GOT3 (cell line): ENCODE measurements around the gene HLF.

ENCODE experiments used
- DNase-seq: peaks from one replicate; lab custom pipeline; 2025; ENCODE audit warnings: mixed read lengths; lab: John Stamatoyannopoulos, UW

HLF gene

DNA sequence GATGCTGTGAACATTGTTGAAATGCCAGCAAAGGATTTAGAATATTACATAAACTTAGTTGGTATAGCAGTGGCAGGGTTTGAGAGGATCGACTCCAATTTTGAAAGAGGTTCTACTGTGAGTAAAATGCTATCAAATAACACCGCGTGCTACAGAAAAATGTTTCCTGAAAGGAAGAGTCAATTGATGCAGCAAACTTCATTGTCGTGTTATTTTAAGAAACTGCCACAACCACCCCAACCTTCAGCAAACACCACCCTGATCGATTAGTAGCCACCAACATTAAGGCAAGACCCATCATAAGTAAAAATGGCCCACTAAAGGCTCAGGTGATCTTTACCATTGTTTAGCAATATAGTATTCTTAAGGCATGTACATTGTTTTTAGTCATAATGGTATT is 27.3 kb downstream of the HLF start:
- no peak for DNase-seq

DNA sequence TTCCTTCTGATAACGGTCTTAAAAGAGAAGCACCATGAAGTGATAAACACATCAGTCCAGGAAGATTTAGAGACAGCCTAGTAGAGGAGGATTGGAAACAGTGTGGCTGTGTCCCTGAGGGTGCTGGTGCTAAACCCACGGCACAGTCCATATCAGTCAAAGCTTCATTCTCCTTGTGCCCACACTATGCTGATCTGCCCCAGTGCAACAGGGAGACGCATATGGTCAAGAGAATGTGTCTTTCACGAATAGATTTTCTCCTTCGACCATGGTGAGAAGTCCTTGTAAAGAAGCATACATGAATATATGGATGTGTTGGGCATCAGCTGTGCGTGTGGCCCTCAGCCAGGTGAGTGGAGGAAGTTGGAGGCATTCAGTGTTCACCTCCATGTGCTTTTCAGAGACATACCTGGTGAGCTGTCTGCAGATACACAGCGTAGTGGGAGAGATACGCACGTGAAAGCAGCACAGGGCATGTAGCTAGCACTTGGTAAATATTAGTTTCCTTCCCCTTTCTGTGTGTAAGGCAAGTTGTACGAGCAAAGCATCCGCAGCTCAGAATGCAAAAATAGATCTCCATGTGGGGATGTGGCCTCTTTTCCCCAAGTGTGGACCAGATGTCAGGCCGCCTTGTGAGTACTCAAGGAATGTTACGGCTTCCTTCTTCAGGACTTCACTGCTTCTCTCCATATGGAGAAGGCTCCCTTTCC is 29.4 kb downstream of the HLF start:
- DNase-seq = no peak

DNA sequence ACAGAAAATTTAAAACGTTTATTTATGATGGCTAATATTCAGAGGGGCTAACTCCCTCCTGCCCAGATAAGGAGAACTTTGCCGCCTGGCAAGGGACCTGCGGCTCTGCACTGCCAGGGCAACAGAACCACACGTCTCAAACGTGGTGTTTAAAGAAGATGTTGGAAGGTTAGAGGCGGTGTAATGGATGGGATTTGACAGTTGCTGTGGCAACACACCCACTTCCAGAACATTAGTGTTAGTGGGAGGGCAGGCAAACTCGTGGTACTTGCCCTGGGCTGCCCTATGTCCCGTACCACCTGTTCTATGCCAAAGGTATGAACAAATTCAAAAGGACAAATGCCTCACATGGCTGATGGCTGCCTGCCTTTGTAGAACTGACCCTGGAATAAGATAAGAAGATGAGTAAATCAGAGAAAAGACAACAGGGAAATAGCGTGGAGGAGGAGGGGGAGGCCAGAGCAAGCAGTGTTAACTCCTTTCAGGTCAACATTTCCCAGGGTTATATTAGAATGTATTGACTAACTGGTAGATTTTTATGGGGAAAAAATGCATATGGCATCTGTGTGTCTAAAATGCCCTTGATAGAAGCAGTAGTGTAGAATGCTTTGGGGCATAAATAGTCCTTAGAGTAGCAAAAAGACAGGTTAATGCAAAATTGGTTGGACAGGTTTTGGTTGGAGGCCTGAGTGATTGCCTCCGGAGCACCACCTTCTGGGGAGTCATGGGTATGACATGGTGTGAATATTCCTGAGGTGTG is 30.8 kb downstream of the HLF start:
- no peak for DNase-seq

DNA sequence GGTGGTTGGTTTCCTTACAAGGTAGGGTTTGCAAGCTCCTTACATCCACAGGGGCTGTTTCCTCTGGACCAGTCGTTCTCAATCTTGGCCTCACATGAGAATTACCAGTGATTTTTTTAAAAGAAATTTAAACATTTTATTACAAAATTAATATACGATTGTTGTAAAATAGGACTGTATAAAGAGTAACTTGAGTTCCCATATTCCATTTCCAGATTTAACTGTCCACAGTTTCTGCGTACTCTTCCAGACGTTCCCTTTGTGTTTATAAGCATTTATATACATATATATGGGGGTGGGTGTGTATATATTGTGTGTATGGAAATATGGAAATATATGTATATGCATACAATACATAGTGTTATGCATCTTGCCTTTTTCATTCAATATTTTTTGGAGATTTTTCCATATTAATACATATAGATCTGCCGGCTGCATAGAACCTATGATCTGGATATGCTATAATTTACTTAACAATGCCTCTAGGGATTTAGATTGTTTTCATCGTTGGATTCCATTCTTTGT is 31.5 kb downstream of the HLF start:
- no peak for DNase-seq

DNA sequence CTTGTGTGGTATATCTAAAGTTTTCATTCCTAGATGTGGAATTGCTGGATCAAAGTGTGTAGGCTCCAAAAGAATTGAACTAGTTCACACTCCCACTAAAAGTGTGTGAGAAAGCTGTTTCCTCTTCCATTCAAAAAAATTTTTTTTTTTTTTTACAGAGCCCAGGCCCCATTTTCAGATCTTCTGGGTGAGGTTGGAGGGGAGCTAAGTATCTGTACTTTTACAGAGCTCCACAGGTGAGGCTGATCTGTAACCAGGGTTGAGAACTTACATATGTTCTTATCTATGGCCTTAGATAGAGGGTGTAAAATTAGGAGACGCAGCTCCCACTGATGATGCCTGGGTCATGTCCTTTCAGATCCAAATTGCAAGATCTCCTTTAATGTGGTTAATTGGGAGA is 31.9 kb downstream of the HLF start:
- DNase-seq = no peak

DNA sequence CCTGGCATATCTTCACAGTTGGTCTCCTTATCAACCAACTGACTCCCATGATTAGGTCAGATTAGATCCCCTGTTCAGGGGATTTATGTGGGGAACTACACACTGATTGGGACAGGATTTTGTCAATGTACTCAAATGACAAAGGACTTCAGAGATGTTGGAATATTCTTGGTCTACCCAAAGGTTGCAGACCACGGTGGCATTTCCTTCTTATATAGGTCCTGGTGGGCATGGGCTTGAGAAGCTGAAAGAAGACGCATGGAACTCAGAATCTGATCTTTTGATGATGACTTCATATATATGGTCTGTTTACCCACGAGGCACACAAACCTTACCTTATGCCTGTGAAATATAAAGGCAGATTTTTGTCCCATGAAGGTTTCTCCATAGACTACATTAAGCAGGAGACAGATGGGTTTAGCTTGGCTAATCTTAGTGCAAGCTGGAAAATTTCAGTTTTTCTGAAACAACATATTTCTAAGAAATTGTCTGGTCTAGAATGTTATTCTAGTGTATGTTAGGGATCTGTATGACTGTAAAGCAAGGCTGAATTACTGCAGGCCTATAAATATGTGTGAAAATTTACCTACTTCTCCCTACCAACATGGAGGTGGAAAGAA is 33.5 kb downstream of the HLF start:
- DNase-seq = no peak

DNA sequence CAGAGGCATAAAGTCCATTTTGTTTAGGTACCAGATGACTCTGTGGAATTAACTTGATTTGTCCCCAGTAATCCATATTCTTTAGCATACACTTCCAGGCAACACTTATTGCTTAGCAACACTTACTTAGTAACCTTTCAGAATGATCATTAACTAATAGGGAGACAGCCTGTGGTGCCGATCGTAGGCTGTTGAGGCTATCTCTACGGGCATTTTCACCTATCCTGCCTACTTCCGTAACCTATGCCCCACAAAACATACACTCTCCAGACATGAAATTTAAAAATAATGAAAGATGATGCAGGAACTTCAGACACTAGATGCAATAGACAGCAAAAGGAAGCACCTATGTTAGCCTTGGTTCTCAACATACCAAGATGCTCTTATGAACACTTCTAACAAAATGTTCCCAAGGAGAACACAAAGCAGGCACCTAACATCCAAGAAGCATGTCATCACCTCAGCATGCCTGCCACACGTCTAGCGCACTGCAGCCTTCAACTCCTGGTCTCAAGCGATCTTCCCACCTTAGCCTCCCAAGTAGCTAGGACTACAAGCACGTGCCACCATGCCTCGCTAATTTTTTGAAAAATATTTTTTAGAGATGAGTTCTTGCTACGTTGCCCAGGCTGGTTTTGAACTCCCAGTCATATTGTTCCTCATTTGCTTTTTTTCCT is 34.5 kb downstream of the HLF start:
- no peak for DNase-seq

DNA sequence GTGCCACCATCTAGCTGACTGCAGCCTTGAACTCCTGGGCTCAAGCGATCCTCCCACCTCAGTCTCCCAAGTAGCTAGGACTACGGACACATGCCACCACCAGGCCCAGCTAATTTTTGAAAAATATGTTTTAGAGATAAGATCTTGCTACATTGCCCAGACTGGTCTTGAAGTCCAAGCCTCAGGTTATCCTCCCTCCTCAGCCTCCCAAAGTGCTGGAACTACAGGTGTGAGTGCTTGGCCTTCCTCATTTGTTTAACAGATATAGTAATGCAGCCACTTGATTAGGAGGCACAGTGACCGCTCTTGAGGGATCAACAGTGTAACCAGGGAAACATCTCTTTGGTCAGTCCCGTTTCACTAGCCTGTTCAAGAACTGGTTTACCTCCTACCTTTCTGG is 35.1 kb downstream of the HLF start:
- DNase-seq = no peak

DNA sequence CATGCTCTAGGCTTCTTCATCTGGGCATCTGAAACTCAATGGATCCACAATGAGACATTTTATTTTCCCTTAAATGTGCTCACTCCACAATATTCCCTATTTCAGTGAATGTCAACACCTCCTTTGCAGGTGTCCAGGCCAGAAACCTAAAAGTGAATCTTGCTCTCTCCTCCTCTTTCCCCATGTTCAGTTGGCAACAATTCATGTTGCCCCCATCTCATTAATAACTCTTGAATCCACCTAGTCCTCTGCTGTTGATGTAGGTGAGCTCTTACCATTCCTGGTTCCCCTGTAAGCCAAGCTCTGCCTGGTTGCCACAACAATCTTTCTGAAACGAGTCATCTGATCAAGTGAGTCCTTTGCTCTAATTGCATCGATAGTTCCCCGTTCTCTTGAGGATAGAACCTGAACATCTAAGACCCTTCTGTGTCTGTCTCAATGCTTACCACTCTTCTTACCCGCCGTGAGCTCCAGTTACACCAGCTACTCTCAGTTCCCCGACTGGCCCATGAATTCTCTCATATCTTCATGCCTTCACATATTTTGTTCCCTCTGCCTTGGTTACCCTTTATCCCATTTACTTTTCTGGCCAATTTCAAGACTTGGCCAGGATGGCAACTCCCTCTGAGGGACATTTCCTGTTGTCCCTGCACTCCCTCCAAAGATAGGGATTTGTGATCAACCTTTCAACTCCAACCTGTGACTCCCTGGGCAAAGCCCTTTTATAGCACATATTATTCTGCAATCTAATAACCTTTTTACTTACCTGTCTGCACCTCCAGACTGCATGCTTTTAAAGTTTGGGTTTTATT is 35.9 kb downstream of the HLF start:
- no peak for DNase-seq

DNA sequence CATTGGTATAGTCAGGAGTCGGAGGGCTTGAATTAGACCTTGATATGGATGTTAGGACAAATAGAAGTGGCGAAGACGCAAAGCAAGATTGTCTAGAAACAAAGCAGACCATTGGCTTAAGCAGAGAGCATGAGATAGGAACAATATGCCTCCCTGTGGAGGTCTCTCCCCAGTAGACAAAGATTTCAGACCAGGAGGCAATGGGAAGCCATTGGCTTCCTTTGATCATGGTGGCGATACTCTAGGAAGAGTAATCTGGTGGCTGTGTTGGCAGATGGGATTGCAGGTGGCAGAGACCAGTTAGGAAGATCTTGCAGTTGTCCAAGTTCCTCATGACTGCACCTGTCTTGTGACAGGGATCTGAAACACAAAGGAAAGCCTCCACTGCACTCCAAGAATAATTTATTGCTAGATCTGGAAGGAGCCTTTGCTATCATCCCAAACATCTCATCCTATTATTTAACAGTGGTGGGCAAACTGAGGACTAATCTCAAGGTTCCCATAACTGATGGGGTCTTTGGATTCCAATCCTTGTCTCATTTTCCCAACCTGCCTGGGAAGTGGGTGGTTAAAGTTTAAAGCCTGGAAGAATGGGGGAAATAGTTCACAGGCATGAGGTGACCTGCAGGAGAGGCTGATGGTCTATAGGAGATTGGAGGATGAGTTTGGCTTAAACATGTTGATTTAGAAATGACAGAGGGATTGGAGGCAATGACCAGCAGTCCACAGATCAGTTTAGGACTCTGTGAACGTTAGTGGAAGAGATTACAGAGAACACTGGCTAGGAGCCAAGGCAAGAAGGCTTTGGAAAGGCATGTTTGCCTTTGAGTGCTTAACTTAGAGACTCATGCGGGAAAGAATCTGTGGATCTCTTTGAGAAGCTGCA is 37.0 kb downstream of the HLF start:
- DNase-seq = no peak

DNA sequence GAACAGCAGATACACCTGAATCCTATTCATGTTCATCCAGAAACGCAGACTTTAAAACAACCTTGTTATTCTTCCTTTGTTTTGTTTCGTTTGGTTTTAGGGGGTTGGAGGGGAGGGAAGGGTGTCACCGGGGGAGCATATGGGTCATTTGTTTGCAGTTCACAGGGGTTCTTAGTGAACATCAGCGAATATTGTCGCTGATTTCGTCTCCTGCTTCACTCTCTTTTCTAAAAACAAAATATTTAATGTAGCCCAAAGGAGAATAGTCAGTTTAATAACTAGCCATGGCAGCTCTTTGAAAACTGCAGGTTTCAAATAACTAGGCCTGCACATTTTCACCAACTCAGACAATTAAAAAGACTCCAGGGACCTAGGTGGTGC is 37.6 kb downstream of the HLF start:
- no peak for DNase-seq

DNA sequence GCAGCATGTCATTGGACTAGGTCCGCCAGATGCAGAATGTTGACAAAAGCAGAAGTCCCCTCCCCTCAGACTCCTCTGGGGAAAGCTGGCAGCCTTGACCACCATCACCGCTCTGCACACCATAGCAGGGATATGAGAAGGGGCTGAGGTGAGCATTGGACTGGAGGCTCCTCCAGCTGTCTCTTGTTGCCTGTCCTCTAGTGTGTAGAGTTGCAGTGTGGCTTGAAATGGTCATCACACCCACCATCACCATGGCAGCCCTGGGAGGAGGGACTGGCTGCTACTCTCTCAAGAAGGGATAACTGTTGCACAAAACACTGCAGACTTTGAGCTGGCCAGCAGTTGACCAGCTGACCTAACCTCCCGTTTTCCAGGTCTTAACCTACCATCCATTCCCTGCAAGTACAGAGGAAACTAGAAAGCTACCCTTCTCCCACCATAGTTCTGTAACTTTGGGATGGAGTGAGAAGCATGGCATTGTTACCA is 38.3 kb downstream of the HLF start:
- no peak for DNase-seq

DNA sequence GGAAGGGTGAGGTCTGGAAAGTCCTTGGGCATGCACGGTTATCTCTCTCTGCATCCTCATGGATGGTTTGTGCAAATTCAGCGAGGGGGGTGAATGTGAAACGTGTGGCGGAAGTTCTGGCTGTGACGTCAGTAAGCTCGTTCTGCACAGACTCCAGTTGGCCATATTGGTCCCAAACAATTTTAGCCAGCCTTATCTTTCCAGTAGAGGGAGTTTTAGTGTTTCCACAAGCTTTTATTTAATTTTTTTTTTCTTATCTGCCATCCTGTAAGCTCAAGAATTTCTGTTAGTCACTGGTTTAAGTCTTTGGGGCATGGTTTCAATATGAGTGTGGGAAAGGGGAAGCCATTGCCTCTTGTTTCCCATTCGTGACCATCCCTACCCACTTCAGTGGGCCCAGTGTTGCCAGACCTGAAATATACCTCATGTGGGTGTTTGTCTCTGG is 39.0 kb downstream of the HLF start:
- DNase-seq = no peak

DNA sequence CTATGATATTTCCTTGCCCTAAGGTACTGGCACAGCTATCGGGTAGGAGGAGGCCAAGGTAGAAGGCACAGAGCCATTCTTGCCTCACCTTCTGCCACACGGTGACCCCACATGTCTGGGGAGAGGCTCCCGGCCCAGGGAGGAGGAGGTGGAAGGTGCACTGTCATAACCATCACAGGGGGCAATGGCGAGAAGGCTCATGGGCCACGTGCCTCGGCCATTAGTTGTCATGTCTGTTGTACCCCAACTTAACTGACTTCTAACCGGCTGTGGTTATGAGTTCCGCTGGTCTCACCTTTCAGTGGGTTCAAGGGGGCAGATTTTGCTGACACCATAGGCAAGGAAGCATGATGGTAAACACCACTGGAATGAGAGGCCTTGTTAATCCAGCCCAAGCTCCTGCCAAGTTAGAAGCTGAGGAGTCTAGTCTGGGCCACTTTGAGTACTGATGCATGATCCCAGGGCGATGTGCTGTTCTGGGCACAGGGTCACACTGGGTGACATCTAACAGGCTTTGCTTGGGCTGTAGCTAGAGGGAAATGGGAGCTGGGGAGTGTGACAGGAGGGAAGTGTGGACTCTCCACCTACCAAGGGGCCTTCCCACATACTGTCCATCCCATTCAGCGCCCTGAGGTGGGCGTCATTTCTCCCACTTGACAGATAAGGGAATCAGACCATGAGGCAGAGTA is 39.6 kb downstream of the HLF start:
- no peak for DNase-seq

DNA sequence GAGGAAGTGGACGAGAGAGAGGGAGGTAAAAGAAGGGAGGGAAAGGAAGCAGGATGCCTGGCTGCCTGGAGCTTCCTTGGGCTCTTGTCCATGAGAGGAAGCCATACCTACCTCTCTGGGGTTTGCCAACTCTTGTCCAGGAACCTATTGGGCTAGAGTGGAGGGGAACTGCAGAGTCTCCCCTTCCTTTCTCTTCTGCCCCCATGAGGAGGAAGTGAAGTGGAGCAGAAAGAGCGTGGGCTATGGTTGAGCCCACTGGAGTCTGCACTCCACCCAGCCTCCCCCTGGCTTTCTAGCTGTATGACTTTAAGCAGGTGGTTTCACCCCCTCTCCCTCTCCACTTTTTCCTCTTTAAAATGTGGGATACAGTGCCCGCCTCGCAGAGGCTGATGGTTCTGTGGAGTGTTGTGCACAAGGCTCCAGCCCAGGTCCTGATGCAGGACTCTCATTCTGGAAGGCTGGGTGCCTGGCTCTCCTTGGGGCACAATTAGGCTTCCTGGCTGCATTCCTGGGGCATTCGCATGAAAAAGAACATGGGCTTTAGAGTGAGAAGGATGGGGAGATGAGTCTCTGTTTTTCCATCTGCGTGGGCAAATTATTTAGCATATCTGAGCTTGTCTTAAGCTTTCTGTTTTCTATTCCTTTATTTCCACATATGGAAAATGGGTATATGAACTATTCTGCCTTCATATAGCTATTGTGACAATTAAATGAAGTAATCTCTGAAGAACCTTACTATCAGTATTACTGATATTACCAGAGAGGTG is 40.7 kb downstream of the HLF start:
- DNase-seq = no peak

DNA sequence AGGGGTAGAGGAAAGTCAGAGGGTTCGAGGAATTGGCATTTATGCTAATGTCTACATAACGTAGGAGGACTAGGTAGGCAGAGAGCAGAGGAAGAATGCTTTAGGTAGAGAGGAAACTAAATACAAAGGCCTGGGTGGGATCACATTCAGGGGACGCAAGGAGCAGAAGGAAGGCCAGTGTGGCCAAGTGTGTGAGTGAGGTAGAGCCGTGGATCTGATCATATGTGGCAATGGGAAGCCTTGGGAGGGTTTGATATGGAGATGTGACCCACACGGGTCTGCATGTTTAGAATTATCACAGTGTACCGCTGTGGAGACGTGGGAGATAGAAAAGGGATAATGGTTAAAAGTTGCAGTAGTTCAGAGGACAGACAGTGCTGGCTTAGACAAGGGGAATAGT is 43.1 kb downstream of the HLF start:
- no peak for DNase-seq

DNA sequence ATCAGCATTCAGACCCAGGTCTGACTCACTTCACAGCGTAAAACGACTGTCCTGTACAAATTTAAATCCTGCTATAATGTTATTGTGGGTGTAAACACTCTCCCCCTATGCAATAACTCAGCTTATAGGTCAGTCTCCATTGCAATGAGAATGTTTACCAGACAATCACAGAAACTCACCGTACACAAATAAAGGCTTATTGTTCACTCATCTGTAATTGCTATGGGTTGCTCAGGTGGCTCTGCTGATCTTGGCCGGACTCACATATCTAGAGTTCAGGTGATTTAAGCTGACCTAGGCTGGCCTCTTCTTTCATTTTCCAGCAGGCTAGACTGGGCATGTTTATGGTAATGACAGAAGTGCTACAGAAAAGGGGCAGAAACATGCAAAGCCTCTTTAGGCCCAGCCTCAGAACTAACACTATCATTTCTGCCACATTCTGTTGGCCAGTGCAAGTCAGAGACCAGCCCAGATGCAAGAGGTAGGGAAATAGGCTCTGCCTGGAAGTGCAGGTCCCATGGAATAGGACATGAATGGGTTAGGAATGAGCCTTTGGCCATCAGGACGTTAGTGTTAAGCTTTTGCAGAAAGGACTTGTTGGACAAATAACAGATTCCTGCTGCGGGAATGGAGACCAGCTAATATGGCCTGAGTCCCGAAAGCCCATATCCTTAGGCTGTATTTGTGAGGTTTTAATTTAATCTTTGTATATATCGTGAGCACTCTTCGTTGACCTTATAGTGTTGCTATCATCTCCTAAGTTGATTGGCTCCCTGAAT is 44.0 kb downstream of the HLF start:
- no peak for DNase-seq

DNA sequence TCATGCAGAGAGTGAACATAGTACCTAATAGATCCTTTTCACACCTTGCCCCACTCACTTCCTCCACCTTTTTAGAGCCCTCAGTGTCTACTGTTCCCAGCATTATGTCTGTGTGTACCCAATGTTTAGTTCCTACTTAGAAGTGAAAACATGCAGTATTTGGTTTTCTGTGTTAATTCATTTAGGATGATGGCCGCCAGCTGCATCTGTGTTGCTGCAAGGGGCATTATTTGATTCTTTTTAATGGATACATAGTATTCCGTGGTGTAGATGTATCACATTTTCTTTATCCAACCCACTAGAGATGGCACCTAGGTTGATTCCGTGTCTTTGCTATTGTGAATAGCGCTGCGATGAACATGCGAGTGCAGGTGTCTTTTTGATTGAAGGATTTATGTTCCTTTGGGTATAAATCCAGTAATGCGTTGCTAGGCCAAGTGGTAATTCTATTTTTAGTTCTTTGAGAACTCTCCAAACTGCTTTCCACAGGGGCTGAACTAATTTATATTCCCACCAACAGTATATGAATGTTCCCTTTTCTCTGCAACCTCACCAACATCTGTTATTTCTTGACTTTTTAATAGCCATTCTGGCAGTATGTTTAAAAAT is 47.1 kb downstream of the HLF start:
- no peak for DNase-seq
